Panc1 (cell line): ENCODE measurements around the gene CHID1. TPM values are rescaled to one million over a fixed set of nuclear protein-coding genes. Genes with fewer than 3 reads are reported as not detected.

ENCODE experiments used
- ATAC-seq: fragments of 200-7000 bp; cut with Tn5 transposase; 2 replicates; pipeline ENCODE4 v1.9.1; 2020; ENCODE audit warnings: mild to moderate bottlenecking, moderate library complexity
- BruUV-seq: library from RNA; stranded (reverse); fragments of 400-500 nt; replicated peaks from 2 replicates; lab custom pipeline; 2021; lab: Mats Ljungman, UMichigan
- CTCF ChIA-PET: fragments of 300-600 bp; sonication (Branson Sonifier 250); formaldehyde crosslinking; loops from one replicate; lab custom pipeline; 2022; ENCODE audit warnings: antibody characterized with exemption; lab: Charles Lee
- POLR2A ChIA-PET: fragments of 300-600 bp; sonication (Branson Sonifier 250); formaldehyde crosslinking; loops from one replicate; lab custom pipeline; 2022; ENCODE audit warnings: antibody characterized with exemption; lab: Charles Lee
- DNase-seq: peaks from one replicate; pipeline ENCODE4 v3.0.0-alpha.2; 2010; ENCODE audit warnings: low read depth, low spot score
- H3K27ac ChIP-seq: 2 replicates; pipeline ENCODE4 v1.5.1; 2011; ENCODE audit warnings: mild to moderate bottlenecking, low read length, inconsistent platforms
- H3K27me3 ChIP-seq: fragments of 200-500 bp; sonication (Bioruptor generic); 2 replicates; pipeline ENCODE4 v1.6.0; 2014; ENCODE audit warnings: low read length, inconsistent platforms; ENCODE audit not compliant: control insufficient read depth, insufficient read depth
- H3K36me3 ChIP-seq: fragments of 200-500 bp; sonication (Bioruptor generic); 2 replicates; pipeline ENCODE4 v1.5.1; 2014; ENCODE audit warnings: inconsistent platforms, mild to moderate bottlenecking, low read length, moderate library complexity; ENCODE audit not compliant: control insufficient read depth, insufficient read depth
- H3K4me1 ChIP-seq: 2 replicates; pipeline ENCODE4 v1.5.1; 2011; ENCODE audit warnings: inconsistent platforms, mild to moderate bottlenecking, low read length, moderate library complexity; ENCODE audit not compliant: control insufficient read depth, insufficient read depth
- H3K4me3 ChIP-seq, 2 experiments: 2 replicates each; pipeline ENCODE4 v1.5.1; 2011 to 2012; ENCODE audit warnings: low read depth in 2 of 2, low read length in 2 of 2, mild to moderate bottlenecking in 2 of 2, inconsistent platforms in 1 of 2, moderate library complexity in 1 of 2
- H3K9me3 ChIP-seq: fragments of 200-500 bp; sonication (Bioruptor generic); 2 replicates; pipeline ENCODE4 v1.5.1; 2014; ENCODE audit warnings: low read depth, mild to moderate bottlenecking, inconsistent platforms, low read length, moderate library complexity; ENCODE audit not compliant: control insufficient read depth, insufficient read depth
- POLR2AphosphoS5 ChIP-seq: IDR thresholded peaks from 2 replicates; pipeline ENCODE4 v1.6.1; 2012; ENCODE audit warnings: mild to moderate bottlenecking, low read depth, low read length, moderate library complexity
- SIN3A ChIP-seq: IDR thresholded peaks from 2 replicates; pipeline ENCODE4 v1.6.1; 2012; ENCODE audit warnings: low read depth, mild to moderate bottlenecking, low read length, moderate library complexity, borderline replicate concordance; ENCODE audit not compliant: insufficient read depth
- TCF7L2 ChIP-seq: IDR thresholded peaks from 2 replicates; pipeline ENCODE4 v1.6.1; 2011; ENCODE audit warnings: mild to moderate bottlenecking, low read depth, low read length, inconsistent platforms
- in situ Hi-C: cut with HindIII; loops from 2 replicates; pipeline ENCODE4 v1.10.0; 2016; ENCODE audit warnings: low sequenced_read_pairs, low pct_unique_long_range_greater_than_20kb
- intact Hi-C: fragments of 100-400 bp; cut with micrococcal nuclease; formaldehyde crosslinking; loops from one replicate; pipeline ENCODE4 v1.10.0; 2022; ENCODE audit not compliant: unreplicated experiment
- total RNA-seq: library from RNA; stranded (reverse); gene quantifications from one replicate; pipeline ENCODE4 v1.2.1, GENCODE V29; 2021; ENCODE audit not compliant: unreplicated experiment
- TF ChIP-seq, protein P1 (sequence below): fragments of 450-650 bp; IDR thresholded peaks from 2 replicates; pipeline ENCODE4 v1.5.1; 2017; ENCODE audit warnings: mild to moderate bottlenecking
- TF ChIP-seq, protein P2 (sequence below), 2 experiments: IDR thresholded peaks; 2 replicates each; pipeline ENCODE4 v1.6.1; 2011 to 2012; ENCODE audit warnings: low read depth in 2 of 2, control low read depth in 1 of 2, low read length in 1 of 2, mild to moderate bottlenecking in 1 of 2, moderate library complexity in 1 of 2; ENCODE audit not compliant: insufficient read depth in 1 of 2

The CHID1 gene
- total RNA-seq, 1 experiment from 2014 or later, result 224 TPM

DNA sequence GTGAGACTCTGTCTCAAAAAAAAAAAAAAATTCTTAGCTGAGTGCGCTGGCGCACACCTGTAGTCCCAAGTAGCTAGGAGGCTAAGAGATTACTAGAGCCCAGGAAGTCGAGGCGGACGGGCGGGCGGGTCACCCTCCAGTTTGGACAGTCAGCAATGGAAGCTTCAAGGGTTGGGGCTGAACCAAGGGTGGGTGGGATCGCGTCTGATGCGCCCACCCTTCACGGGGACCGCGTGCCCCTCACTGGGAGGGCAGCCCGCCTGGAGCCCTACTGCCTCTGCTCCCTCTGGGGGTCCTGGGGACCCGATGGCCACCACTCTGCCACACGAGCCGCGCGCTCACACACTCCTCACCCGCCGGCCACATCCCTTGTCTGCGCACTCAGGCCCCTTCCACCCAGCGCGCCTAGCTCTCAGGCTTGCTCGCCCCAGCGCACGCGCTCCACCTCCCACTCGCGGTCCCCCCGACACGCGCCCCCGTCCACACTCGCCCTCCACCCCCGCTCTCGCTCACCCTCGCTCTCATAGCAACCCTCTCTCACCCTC is 494 bp downstream of the CHID1 start:
- Histone ChIP-seq H3K4me3 (peak overlapping the region; percentile 82 to 83), H3K9me3 (no peaks in the 10 kb centered on the region), H3K27ac (peak overlapping the region; percentile 80), H3K27me3 (no peaks in the 10 kb centered on the region), H3K4me1 (peaks cover 17% of the 10 kb centered on the region), H3K36me3 (no peaks in the 10 kb centered on the region)
- ATAC-seq (peak; percentile 23), DNase-seq (no peak)
- in situ Hi-C loops, result no loop called here
- TF ChIP-seq TCF7L2, result no peak
- TF ChIP-seq, protein P1, sequence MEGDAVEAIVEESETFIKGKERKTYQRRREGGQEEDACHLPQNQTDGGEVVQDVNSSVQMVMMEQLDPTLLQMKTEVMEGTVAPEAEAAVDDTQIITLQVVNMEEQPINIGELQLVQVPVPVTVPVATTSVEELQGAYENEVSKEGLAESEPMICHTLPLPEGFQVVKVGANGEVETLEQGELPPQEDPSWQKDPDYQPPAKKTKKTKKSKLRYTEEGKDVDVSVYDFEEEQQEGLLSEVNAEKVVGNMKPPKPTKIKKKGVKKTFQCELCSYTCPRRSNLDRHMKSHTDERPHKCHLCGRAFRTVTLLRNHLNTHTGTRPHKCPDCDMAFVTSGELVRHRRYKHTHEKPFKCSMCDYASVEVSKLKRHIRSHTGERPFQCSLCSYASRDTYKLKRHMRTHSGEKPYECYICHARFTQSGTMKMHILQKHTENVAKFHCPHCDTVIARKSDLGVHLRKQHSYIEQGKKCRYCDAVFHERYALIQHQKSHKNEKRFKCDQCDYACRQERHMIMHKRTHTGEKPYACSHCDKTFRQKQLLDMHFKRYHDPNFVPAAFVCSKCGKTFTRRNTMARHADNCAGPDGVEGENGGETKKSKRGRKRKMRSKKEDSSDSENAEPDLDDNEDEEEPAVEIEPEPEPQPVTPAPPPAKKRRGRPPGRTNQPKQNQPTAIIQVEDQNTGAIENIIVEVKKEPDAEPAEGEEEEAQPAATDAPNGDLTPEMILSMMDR, result no peak
- TF ChIP-seq SIN3A, result no peak
- no peak for TF ChIP-seq POLR2AphosphoS5
- TF ChIP-seq, protein P2, sequence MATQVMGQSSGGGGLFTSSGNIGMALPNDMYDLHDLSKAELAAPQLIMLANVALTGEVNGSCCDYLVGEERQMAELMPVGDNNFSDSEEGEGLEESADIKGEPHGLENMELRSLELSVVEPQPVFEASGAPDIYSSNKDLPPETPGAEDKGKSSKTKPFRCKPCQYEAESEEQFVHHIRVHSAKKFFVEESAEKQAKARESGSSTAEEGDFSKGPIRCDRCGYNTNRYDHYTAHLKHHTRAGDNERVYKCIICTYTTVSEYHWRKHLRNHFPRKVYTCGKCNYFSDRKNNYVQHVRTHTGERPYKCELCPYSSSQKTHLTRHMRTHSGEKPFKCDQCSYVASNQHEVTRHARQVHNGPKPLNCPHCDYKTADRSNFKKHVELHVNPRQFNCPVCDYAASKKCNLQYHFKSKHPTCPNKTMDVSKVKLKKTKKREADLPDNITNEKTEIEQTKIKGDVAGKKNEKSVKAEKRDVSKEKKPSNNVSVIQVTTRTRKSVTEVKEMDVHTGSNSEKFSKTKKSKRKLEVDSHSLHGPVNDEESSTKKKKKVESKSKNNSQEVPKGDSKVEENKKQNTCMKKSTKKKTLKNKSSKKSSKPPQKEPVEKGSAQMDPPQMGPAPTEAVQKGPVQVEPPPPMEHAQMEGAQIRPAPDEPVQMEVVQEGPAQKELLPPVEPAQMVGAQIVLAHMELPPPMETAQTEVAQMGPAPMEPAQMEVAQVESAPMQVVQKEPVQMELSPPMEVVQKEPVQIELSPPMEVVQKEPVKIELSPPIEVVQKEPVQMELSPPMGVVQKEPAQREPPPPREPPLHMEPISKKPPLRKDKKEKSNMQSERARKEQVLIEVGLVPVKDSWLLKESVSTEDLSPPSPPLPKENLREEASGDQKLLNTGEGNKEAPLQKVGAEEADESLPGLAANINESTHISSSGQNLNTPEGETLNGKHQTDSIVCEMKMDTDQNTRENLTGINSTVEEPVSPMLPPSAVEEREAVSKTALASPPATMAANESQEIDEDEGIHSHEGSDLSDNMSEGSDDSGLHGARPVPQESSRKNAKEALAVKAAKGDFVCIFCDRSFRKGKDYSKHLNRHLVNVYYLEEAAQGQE (IDR thresholded peaks at IDR 0.05; ENCODE audit: insufficient read depth in 1 of 2, low read depth in 2 of 2, low read length in 1 of 2), result no peak
- BruUV-seq, result TSS peak; percentile 83
- POLR2A ChIA-PET, result no interaction called here
- intact Hi-C loops, result no loop called here
- CTCF ChIA-PET, result interaction anchor here (0.8 to 1.4 kb wide), 2 partner anchors 12 to 62 kb away, joined by 3 to 6 read pairs; no protein-coding TSS in a partner anchor

DNA sequence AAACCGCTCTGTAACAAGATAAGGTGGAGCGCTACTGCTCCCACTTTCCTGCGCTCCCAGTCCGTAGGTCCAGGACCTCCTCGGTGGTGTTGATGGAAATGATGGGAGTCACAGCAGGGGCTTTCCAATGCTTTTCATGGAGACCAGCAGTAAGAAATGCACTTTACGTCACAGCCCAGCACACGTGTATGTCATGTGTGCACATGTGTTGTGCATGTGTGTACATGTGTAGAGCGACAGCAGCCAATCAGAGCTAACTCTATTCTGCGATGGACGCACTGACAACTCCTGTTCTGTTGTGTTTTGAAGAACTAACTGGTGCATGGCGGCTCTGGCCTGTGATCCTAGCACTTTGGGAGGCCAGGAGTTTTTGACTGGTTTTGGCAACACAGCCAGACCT is 1.2 kb downstream of the CHID1 start:
- no TSS peak for BruUV-seq
- intact Hi-C loops, result no loop called here
- peak overlapping the region; percentile 82 to 83 for H3K4me3 ChIP-seq
- ChIA-PET CTCF (no interaction called here), POLR2A (no interaction called here)
- no peaks in the 10 kb centered on the region for H3K36me3 ChIP-seq
- no peaks in the 10 kb centered on the region for H3K27me3 ChIP-seq
- in situ Hi-C loops, result loop anchor here (5.0 kb wide), 1 partner anchor 88 kb away; no protein-coding TSS in a partner anchor
- TF ChIP-seq, protein P1, result no peak
- TF ChIP-seq, protein P2 (IDR thresholded peaks at IDR 0.05; ENCODE audit: insufficient read depth in 1 of 2, low read depth in 2 of 2, low read length in 1 of 2), result no peak
- TF ChIP-seq POLR2AphosphoS5 (no peak), TCF7L2 (no peak), SIN3A (no peak)
- DNase-seq (no peak), ATAC-seq (no peak)
- no peaks in the 10 kb centered on the region for H3K9me3 ChIP-seq
- peaks cover 17% of the 10 kb centered on the region for H3K4me1 ChIP-seq
- H3K27ac ChIP-seq, result peak overlapping the region; percentile 80
